Caco-2 (cell line): Measurements from ENCODE around the gene TSPAN5. TPM values are rescaled to one million over a fixed set of nuclear protein-coding genes. Genes with fewer than 3 reads are reported as not detected.

Experiments used
- BruUV-seq: library from RNA; stranded (reverse); fragments of 400-500 nt; replicated peaks from 2 replicates; lab custom pipeline; 2021; lab: Mats Ljungman, UMichigan
- CTCF ChIA-PET: fragments of 300-600 bp; sonication (Branson Sonifier 250); formaldehyde crosslinking; loops from one replicate; lab custom pipeline; 2022; ENCODE audit warnings: antibody characterized with exemption; lab: Charles Lee
- POLR2A ChIA-PET: fragments of 300-600 bp; sonication (Branson Sonifier 250); formaldehyde crosslinking; loops from one replicate; lab custom pipeline; 2022; ENCODE audit warnings: antibody characterized with exemption; lab: Charles Lee
- DNase-seq, 2 experiments: peaks; one replicate each; pipeline versions ENCODE4 v3.0.0 to v3.0.0-alpha.2; 2020 to 2022
- H3K27me3 ChIP-seq: replicated peaks from 2 replicates; pipeline ENCODE4 v1.6.0; 2011; ENCODE audit warnings: low read length; ENCODE audit not compliant: control insufficient read depth, insufficient read depth
- H3K36me3 ChIP-seq: 2 replicates; pipeline ENCODE4 v1.5.1; 2011; ENCODE audit warnings: low read length; ENCODE audit not compliant: control insufficient read depth, insufficient read depth
- H3K4me1 ChIP-seq: fragments of 250-450 bp; sonication (Bioruptor Pico); 2 replicates; pipeline ENCODE4 v1.5.1; 2020; ENCODE audit warnings: mild to moderate bottlenecking
- H3K4me3 ChIP-seq: 2 replicates; pipeline ENCODE4 v1.5.1; 2011; ENCODE audit warnings: low read depth, mild to moderate bottlenecking, control low read depth, low read length
- H3K9me3 ChIP-seq: fragments of 250-450 bp; sonication (Bioruptor Pico); 2 replicates; pipeline ENCODE4 v1.5.1; 2020; ENCODE audit warnings: mild to moderate bottlenecking, moderate library complexity
- H3K27ac Mint-ChIP-seq: one replicate; pipeline ENCODE4 v1.8.0; 2022; ENCODE audit warnings: mixed read lengths; ENCODE audit not compliant: unreplicated experiment
- H3K27me3 Mint-ChIP-seq: one replicate; pipeline ENCODE4 v1.8.0; 2022; ENCODE audit warnings: mixed read lengths; ENCODE audit not compliant: insufficient read depth, unreplicated experiment
- H3K36me3 Mint-ChIP-seq: one replicate; pipeline ENCODE4 v1.8.0; 2022; ENCODE audit warnings: mild to moderate bottlenecking, mixed read lengths; ENCODE audit not compliant: insufficient read depth, unreplicated experiment
- H3K4me1 Mint-ChIP-seq: one replicate; pipeline ENCODE4 v1.8.0; 2022; ENCODE audit warnings: low read depth, mixed read lengths; ENCODE audit not compliant: unreplicated experiment
- H3K4me3 Mint-ChIP-seq: one replicate; pipeline ENCODE4 v1.8.0; 2022; ENCODE audit warnings: mild to moderate bottlenecking, moderate library complexity, mixed read lengths; ENCODE audit not compliant: unreplicated experiment
- H3K9me3 Mint-ChIP-seq: one replicate; pipeline ENCODE4 v1.8.0; 2022; ENCODE audit warnings: mixed read lengths; ENCODE audit not compliant: unreplicated experiment
- CTCF ChIP-seq, 2 experiments: fragments of 200-600 bp in 1 of 2; IDR thresholded peaks; 1 replicate in 1 of 2; 2 replicates in 1 of 2; pipeline versions ENCODE4 v1.5.1 to v1.8.0; 2011 to 2022; ENCODE audit warnings: antibody characterized with exemption in 1 of 2, control low read depth in 1 of 2, inconsistent platforms in 1 of 2, low read depth in 1 of 2, low read length in 1 of 2, mild to moderate bottlenecking in 1 of 2, moderate library complexity in 1 of 2; ENCODE audit not compliant: insufficient read depth in 1 of 2, severe bottlenecking in 1 of 2, unreplicated experiment in 1 of 2
- intact Hi-C: fragments of 100-400 bp; cut with micrococcal nuclease; formaldehyde crosslinking; loops from one replicate; pipeline ENCODE4 v1.10.0; 2022; ENCODE audit not compliant: unreplicated experiment
- total RNA-seq: library from RNA; stranded (reverse); gene quantifications from 2 replicates; pipeline ENCODE4 v1.2.3, GENCODE V29; 2022

The TSPAN5 gene
- total RNA-seq, 1 experiment from 2014 or later = 24.1 TPM

GRCh38 chr4:98638661-98639060 is 19.8 kb downstream of the TSPAN5 start:
- peaks cover 18% of the 10 kb centered on the region for H3K4me1 ChIP-seq
- H3K27ac Mint-ChIP-seq = no peak overlapping the region
- intact Hi-C loops = no loop called here
- BruUV-seq = no TSS peak
- TF ChIP-seq CTCF (IDR thresholded peaks at IDR 0.05; ENCODE audit: insufficient read depth in 1 of 2, low read depth in 1 of 2, low read length in 1 of 2, severe bottlenecking in 1 of 2, unreplicated experiment in 1 of 2) = no peak
- peaks cover 7% of the 10 kb centered on the region for H3K4me1 Mint-ChIP-seq
- H3K4me3 ChIP-seq = no peak overlapping the region
- no peaks in the 10 kb centered on the region for H3K36me3 ChIP-seq
- ChIA-PET POLR2A (no interaction called here), CTCF (no interaction called here)
- H3K9me3 ChIP-seq = no peaks in the 10 kb centered on the region
- no peaks in the 10 kb centered on the region for H3K36me3 Mint-ChIP-seq
- no peak for DNase-seq
- H3K4me3 Mint-ChIP-seq = no peak overlapping the region
- H3K9me3 Mint-ChIP-seq = no peaks in the 10 kb centered on the region
- no peaks in the 10 kb centered on the region for H3K27me3 Mint-ChIP-seq
- H3K27me3 ChIP-seq = no peaks in the 10 kb centered on the region

GRCh38 chr4:98634061-98634460 is 24.4 kb downstream of the TSPAN5 start:
- ChIA-PET CTCF (no interaction called here), POLR2A (no interaction called here)
- Histone ChIP-seq H3K36me3 (no peaks in the 10 kb centered on the region), H3K4me1 (peaks cover 8% of the 10 kb centered on the region; the same call in 1 of the 2 replicates), H3K27me3 (no peaks in the 10 kb centered on the region), H3K9me3 (no peaks in the 10 kb centered on the region), H3K4me3 (no peak overlapping the region)
- TF ChIP-seq CTCF (IDR thresholded peaks at IDR 0.05; ENCODE audit: insufficient read depth in 1 of 2, low read depth in 1 of 2, low read length in 1 of 2, severe bottlenecking in 1 of 2, unreplicated experiment in 1 of 2) = no peak
- Mint-ChIP-seq H3K27ac (no peak overlapping the region), H3K9me3 (no peaks in the 10 kb centered on the region), H3K27me3 (no peaks in the 10 kb centered on the region), H3K4me3 (no peak overlapping the region), H3K36me3 (peaks cover 5% of the 10 kb centered on the region), H3K4me1 (peaks cover 14% of the 10 kb centered on the region)
- DNase-seq = no peak
- no TSS peak for BruUV-seq
- intact Hi-C loops = no loop called here

- no peak for DNase-seq
- Histone ChIP-seq H3K4me3 (no peak overlapping the region), H3K4me1 (peaks cover 10% of the 10 kb centered on the region; the same call in 1 of the 2 replicates), H3K9me3 (no peaks in the 10 kb centered on the region), H3K36me3 (no peaks in the 10 kb centered on the region), H3K27me3 (no peaks in the 10 kb centered on the region)
- Mint-ChIP-seq H3K4me3 (no peak overlapping the region), H3K27me3 (no peaks in the 10 kb centered on the region), H3K27ac (peak overlapping the region; percentile 24), H3K4me1 (peaks cover 15% of the 10 kb centered on the region), H3K9me3 (no peaks in the 10 kb centered on the region), H3K36me3 (peaks cover 5% of the 10 kb centered on the region)
- POLR2A ChIA-PET = no interaction called here
- CTCF ChIA-PET = no interaction called here
- TF ChIP-seq CTCF (IDR thresholded peaks at IDR 0.05; ENCODE audit: insufficient read depth in 1 of 2, low read depth in 1 of 2, low read length in 1 of 2, severe bottlenecking in 1 of 2, unreplicated experiment in 1 of 2) = no peak
- no TSS peak for BruUV-seq
- intact Hi-C loops = no loop called here
Observed at GRCh38 chr4:98633159-98633558, 25.3 kb downstream of the TSPAN5 start.
